ENCODE data around the gene CD300LB. TPM values are rescaled to one million over a fixed set of nuclear protein-coding genes. Genes with fewer than 3 reads are reported as not detected.

The CD300LB gene
- total RNA-seq, 1 donor from 2014 or later, result not detected

- Histone ChIP-seq H3K4me1 (no peaks in the 10 kb centered on the region), H3K27me3 (no peaks in the 10 kb centered on the region), H3K36me3 (no peaks in the 10 kb centered on the region), H3K9me3 (no peaks in the 10 kb centered on the region), H3K27ac (no peak overlapping the region), H3K4me3 (no peak overlapping the region)
- intact Hi-C loops (cut with DNase I), result no loop called here
- no peak for DNase-seq (ENCODE audit: low spot score in 2 of 2)
- TF ChIP-seq CTCF (IDR thresholded peaks at IDR 0.05), result no peak
These were observed 14.5 kb downstream of the CD300LB start for GRCh38 chr17:74516561-74517328.

GRCh38 chr17:74515941-74516340, 15.3 kb downstream of the CD300LB start:
- no peak for TF ChIP-seq CTCF (IDR thresholded peaks at IDR 0.05)
- Histone ChIP-seq H3K27ac (no peak overlapping the region), H3K9me3 (no peaks in the 10 kb centered on the region), H3K36me3 (no peaks in the 10 kb centered on the region), H3K4me3 (no peak overlapping the region), H3K27me3 (no peaks in the 10 kb centered on the region), H3K4me1 (no peaks in the 10 kb centered on the region)
- intact Hi-C loops (cut with DNase I), result no loop called here
- DNase-seq (ENCODE audit: low spot score in 2 of 2), result no peak

- no peak for TF ChIP-seq CTCF (IDR thresholded peaks at IDR 0.05)
- Histone ChIP-seq H3K9me3 (no peaks in the 10 kb centered on the region), H3K27me3 (no peaks in the 10 kb centered on the region), H3K27ac (no peak overlapping the region), H3K4me3 (no peak overlapping the region), H3K36me3 (no peaks in the 10 kb centered on the region), H3K4me1 (no peaks in the 10 kb centered on the region)
- DNase-seq (ENCODE audit: low spot score in 2 of 2), result no peak
- intact Hi-C loops (cut with DNase I), result no loop called here
These were observed 16.5 kb downstream of the CD300LB start for GRCh38 chr17:74514632-74515334.

- no peaks in the 10 kb centered on the region for H3K9me3 ChIP-seq
- H3K4me1 ChIP-seq, result no peaks in the 10 kb centered on the region
- TF ChIP-seq CTCF (IDR thresholded peaks at IDR 0.05), result no peak
- no peak for DNase-seq (ENCODE audit: low spot score in 2 of 2)
- no peaks in the 10 kb centered on the region for H3K36me3 ChIP-seq
- no peak overlapping the region for H3K4me3 ChIP-seq
- no peak overlapping the region for H3K27ac ChIP-seq
- H3K27me3 ChIP-seq, result no peaks in the 10 kb centered on the region
- intact Hi-C loops (cut with DNase I), result no loop called here
These were observed 17.2 kb downstream of the CD300LB start for GRCh38 chr17:74513987-74514631.

- intact Hi-C loops (cut with DNase I), result no loop called here
- no peak for TF ChIP-seq CTCF (IDR thresholded peaks at IDR 0.05)
- peak in 1 of 2 donors; percentile 28 for DNase-seq (ENCODE audit: low spot score in 2 of 2)
- H3K27me3 ChIP-seq, result no peaks in the 10 kb centered on the region
- H3K9me3 ChIP-seq, result no peaks in the 10 kb centered on the region
- H3K4me1 ChIP-seq, result no peaks in the 10 kb centered on the region
- H3K36me3 ChIP-seq, result no peaks in the 10 kb centered on the region
- peak overlapping the region in 1 of 2 donors; percentile 62 for H3K27ac ChIP-seq
- no peak overlapping the region for H3K4me3 ChIP-seq
These were observed 18.6 kb downstream of the CD300LB start for GRCh38 chr17:74512624-74513091.
